Fibroblast of skin of back (primary cell): ENCODE measurements around the gene TADA1. TPM values are rescaled to one million over a fixed set of nuclear protein-coding genes. Genes with fewer than 3 reads are reported as not detected.

Experiments
- DNase-seq: peaks from one replicate; pipeline ENCODE4 v3.0.0-alpha.2; 2013
- polyA plus RNA-seq, 2 experiments: library from polyadenylated mRNA; unstranded; fragments of 120-200 nt; gene quantifications; one replicate each; pipeline ENCODE4 v1.2.1, GENCODE V29; 2013; ENCODE audit not compliant: insufficient read length in 2 of 2

TADA1 gene, protein sequence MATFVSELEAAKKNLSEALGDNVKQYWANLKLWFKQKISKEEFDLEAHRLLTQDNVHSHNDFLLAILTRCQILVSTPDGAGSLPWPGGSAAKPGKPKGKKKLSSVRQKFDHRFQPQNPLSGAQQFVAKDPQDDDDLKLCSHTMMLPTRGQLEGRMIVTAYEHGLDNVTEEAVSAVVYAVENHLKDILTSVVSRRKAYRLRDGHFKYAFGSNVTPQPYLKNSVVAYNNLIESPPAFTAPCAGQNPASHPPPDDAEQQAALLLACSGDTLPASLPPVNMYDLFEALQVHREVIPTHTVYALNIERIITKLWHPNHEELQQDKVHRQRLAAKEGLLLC
- 6.2 TPM for polyA plus RNA-seq (2013, experiment 1 of 2; ENCODE audit: insufficient read length)
- 5.9 TPM for polyA plus RNA-seq (2013, experiment 2 of 2; ENCODE audit: insufficient read length)

DNA sequence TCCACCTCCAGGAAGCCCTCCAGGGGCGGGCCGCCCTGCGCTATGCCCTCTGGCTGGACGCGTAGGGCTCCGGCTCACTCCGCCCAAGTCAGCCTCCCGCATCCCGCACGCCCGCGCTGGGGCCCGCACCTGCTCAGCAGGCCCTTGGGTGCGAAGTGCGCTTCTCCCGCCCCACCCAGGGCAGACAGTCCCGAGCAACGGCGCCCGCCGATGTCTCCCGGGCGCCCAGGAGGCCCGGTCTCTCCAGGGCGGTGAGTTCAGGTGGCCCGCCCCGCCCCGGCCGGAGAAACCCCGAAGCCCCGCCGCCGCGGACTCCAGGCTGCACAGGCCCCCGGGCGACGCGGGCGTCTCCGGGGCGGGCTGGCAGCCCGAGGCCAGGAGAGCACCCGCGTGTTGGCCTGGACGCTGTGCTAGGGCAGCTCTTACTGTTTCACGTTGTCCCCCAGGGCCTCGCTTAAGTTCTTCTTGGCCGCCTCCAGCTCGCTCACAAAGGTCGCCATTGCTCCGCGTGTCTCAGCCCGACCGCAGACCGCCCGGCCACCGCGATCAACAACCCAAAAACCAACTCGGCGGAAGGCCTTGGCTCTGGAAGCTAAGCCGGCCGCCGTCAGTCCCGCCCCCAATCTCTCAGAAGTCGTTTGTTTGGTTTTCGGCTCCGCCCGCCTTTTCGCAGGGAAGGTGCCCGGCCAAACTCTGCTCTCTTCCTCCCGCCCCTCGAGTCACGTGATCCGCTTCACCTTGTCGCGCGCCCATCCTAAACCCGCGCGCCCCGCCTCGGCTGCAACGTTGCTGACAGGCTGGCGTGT, at the start of gene TADA1:
Gene TADA1 (minus strand): TSS at position 531 of the 806 bp plus-strand sequence. CDS start 31 bp downstream, at position 500.
- DNase-seq, result peak; percentile 98

DNA sequence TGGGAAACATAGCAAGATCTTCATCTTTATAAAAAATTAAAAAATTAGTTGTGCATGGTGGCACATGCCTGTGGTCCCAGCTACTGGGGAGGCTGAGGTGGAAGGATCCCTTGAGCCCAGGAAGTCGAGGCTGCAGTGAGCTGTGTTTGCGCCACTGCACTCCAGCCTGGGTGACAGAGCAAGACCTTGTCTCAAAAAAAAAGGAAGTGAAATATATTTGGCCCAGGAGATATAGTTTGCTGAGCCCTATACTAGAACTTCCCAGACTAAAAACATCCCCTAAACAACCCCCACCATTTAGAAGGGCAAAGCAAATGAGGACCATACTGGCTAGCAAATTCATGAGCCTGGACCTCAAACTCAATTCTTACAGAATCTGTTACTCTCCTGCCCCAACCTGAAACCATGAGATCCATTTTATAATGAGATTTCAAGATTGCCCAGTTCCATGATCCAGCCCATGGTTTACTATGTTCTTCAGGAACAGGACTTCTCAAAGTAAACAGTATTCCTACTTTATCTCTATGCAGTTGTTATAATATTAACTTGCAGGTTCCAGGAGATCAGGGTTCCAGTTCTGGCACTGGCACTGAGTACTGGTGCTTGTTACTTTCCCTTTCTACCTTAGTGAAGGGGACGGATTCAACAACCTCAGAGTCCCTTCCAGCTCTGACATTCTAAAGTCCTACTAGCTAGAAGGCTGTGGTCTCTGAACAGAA, 48.9 kb upstream of the TADA1 start:
- DNase-seq, result no peak

DNA sequence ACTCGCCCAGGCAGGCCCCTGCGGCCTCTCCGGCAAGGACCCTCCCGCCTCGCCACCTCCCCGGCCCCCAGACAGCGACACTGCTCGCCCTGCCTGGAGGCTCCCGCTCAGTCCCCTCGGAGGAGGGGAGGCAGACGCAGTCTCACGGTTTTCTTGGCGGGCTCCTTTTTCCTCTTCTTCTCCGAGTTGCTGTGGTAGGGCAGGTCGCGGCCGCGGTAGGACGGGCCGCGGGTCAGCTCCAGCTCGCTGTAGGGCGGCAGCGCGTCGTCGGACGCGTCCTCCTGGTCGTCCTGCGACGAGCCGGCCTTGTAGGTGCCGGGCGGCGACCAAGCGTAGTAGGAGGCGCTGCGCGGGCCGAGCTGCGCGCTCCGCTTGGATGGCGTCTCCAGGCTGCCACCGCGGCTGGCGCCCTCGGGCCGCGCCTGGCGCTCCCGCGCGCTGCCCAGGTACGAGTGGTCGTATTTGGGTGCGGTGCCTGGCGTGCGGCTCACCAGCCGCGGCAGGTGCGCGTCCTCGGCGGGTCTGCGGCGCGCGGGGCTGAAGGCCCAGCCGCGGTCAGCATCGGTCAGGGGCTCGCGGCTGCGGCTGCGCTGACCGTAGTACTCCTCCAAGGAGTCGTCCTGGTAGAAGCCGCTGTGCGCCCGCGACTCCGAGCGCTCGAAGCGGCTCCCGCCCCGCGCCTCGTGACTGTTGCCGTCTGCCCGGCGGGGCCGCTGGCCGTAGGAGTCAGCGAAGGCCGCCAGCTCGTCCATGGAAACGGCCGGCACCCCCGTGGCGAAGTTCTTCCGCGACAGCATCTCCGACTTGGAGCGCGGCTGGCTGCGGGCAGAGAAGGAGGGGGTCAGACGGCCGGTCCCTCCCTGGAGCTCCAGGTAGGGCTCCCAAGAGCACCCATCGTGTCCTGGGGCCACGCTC, 44.8 kb upstream of the TADA1 start:
- no peak for DNase-seq

DNA sequence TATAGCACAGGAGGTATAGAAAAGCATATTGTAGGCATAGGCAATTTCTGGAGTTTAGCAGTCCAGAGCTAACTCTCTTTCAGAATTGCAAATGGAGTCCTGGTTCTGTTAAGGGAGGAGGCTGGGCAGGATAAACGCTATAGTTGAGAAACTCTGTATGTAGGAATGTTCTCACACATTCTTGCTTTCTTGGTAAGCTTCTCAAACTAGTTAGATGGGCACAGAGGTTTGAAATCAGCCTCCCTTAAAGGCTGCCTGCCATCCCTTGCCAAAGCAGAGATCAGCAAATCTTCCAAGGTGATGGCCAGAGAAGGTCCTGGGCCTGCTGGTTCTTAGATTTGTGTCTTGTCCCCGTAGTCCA, 42.9 kb upstream of the TADA1 start:
- no peak for DNase-seq

DNA sequence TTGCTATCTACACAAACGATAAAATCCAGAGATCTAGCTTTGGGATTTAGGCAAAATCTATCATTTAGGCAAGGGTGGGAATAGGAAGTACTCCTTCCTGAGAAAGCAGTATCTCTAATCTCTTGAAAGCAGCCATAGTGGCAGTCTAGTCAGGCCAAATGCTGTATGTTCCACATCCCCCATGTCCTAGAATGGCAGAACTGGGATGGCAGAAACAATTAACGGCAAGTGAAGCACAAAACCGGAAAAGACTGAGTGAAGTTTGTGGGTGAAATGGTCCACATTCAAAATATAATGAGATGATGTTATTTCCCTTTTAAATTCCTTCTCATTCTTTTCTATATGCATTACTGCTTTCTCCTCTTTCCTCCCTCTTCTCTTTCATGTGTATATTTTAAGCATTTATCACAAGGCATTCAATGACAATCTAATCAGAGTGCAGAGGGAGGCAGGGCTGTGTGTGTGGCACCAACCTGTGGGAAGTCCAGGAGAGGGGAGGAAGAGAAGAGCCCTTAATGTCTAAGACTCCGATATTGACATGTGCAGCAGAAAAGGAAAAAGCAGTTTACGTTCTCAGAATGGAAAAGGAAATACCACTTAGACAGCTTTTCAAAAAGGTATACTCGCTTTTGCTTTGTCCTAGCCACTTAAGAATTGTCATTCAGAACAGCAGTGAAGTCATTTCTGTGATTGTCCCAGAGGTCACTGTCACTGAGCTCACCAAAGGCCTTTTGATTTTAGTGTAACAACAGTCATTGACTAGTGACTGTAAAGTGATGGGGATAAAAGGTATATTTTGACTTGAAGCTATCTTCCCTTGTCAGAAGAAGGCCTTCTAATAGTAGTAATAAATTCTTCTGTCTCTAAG, 42.3 kb upstream of the TADA1 start:
- no peak for DNase-seq

DNA sequence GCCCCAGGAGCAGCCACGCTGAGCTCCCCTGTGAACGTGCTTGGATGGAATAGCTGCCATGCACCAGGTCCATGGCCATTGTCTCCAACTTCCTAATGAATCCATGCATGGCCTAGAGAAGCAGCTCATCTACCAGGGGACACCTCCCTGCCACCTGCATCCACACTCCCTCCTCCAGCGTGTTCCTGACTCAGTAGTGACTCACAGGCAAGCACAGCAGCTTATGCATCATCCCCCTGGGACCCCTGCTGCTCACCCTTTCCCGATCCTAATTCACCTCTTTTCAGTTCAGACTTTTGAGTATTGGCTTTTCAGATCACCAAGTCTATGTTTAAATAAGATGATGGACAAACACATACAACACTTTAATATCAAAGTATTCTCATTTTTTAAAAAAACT, 39.9 kb upstream of the TADA1 start:
- peak; percentile 46 for DNase-seq

DNA sequence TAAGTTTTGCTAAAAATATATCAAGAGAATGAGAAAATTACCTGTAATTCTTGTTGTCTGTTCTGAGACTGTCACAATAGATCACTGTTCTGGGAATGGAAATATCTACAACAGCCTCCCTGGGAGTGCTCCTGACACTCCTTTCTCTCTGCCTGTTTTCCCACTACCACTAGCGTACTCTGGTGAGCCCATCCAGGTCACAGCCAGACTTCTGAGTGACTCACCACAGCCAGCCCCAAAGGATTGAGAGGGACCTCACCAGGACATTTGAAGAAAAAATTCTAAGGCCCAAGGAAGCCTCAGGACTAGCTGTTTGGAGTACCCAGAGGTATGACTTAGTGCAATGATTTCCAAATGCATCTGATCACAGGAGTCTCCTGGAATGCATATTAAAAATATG, 39.0 kb upstream of the TADA1 start:
- DNase-seq, result no peak

DNA sequence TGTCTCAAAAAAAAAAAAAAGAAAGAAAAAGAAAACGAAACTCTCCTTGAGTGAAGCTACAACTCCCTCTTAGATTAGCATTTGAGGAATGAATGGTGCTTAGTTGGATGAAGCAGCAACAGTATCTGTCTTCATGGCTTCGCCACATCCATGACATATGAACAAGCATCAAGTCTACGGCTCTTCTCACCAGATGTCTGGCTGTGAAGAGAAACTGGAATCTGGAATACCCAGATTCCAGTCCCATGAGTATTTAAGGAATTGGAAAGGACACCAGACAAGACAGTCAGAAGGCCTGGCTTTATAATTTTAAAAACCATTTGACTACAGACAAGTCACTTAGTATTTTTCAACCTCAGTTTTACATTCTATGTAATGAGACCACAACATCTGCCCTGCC, 38.0 kb upstream of the TADA1 start:
- DNase-seq, result no peak

DNA sequence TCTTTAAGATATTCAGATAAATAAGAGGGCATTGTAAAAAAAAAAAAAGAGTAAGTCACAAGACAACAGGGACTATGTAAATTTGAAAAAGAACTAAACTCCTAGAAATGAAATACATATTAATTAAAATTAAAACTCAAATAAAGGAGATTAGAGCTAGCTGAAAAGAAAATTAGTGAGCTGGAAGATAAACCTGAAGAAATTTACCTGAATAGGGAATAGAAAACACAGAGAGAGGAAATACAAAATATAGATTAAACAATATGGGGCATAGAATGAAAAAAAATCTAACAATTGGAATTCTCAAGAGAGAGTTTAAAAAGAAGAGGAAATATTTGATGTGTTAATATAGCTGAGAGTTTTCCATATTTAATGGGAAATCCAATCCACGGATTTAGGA, 35.6 kb upstream of the TADA1 start:
- no peak for DNase-seq

DNA sequence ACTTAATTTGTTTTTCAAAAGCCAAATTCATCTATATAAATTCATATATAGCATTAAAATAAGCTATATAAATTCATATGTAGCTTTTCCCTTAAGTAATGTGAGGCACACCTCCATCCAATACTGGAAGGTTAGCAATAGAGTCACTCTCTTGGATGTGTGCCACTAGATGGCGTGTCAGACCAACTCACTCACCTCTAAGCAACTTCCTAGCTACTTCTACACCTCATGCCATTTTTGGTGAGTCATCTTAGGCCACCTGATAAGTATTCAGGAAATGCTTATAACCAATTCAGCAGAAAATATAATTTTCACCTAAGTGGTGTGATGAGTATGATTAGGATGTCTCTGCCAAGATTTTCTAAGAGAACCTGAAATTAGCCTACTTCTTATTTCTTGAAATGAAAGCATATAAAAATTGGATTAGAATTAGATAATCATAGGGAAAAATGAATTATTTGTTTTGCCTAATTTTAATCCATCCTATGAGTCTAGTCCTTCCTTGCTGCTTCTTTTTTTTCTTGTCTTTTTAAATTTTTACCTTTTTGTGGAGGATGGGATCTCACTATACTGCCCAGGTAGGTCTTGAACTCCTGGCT, 34.4 kb upstream of the TADA1 start:
- peak; percentile 70 for DNase-seq

DNA sequence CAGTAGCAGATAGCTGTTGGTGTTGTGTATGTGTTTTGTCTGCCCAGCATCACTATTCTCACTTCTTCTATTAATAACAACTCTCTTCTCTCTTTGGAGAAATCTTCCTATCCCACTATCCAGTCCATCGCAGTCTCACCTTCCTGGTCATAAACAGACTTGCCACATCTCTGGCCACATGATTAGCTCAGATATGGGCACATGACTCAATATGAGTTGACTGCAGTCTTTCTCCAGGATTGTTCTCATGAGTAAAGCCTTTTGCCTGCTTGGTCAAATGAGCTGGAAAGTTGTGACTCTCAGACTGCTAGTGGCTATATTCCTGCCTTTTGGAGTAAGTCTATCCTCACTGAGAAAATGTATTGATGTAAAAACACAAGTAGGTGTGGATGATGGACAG, 32.9 kb upstream of the TADA1 start:
- no peak for DNase-seq

DNA sequence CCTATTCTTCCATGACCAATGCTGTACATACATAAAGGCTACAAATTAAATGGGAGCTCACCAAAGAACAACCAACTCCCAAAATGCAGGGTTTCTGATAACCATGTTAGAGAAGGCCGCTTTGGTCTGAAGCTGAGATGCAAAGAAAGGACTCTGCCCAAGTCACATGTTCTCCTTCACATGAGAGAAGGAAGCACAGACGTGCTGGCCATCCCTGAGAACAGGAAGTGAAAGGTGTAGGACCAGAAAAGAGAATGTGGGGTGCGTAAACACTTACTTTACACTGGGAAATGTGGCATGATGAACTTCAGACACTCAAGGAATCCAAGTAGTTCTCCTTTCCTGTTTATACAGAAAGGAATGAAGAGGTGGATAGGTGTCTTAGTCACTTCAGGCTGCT, 31.7 kb upstream of the TADA1 start:
- no peak for DNase-seq

DNA sequence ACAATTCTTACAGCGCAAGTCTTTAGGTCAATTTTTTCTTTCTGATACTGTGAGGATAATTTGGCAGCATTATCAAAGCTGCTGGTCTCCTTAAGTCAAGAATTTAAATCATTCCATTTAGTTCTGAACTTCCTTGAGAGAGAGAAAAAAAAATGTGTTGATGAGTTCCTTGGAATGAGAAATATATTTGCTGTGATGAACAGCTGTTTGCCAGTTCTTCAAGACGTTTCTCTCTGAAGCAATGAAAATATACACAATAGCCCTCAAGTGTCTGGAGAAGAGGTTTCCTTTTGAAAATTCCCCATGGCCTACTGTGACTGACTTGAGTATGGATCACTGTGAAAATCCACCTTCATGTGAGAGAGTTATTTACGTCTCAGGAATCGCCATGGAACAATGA, 31.0 kb upstream of the TADA1 start:
- no peak for DNase-seq

DNA sequence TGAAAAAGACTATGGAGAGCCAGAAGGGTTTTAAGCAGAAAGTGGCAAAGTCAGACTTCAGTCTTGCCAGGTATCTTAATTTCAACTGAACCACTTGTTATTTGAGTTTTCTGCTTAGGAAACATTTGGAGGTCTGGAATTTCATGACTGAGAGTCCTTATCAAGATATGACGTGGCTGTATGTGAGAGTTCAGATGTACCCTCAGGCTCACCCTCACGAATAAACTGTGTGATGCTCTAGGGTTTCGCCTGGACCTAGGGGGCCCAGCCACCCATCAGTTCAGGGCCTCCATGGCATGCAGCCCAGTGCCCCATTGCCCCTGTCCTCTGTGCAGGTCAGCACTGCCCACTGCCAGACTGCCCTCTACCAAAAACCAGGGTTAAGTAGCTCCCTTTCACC, 30.6 kb upstream of the TADA1 start:
- DNase-seq, result no peak

DNA sequence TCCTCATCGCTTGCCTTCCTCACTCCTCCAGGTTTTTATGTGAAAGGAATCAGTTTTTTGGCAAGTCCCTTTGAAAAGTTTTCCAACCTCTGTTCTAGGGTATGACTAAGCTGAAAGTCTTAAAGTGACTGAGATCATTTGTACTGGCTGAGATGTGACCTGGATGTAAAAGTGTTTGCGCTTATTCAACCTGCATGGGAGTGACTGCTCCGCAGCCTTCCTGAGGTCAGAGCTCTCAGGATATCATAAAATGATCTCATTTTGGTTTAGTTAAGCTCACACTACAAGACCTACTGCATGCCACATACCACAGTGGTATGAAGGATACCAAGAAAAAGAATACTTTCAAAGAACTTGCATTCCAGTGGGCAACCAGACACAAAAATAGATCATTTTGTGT, 29.8 kb upstream of the TADA1 start:
- peak; percentile 68 for DNase-seq

DNA sequence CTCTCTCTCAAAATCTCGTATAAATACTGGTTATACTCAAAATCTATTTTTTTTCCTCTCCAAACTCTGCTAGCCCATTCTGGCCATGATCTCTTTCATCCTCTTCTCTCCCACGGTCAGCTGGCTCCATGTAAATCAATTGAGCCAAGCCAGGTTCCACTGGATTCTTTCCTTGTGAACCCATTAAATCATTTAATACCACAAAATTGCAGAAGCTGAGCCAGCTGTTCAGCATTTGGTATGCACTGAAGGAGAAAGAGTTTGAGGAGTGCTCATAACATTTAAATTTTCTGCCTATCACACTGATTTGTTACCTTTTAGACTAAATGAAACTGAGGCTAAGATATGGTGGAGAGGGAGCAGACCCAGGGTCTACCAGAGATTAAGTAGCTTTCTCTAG, 29.1 kb upstream of the TADA1 start:
- DNase-seq, result no peak

DNA sequence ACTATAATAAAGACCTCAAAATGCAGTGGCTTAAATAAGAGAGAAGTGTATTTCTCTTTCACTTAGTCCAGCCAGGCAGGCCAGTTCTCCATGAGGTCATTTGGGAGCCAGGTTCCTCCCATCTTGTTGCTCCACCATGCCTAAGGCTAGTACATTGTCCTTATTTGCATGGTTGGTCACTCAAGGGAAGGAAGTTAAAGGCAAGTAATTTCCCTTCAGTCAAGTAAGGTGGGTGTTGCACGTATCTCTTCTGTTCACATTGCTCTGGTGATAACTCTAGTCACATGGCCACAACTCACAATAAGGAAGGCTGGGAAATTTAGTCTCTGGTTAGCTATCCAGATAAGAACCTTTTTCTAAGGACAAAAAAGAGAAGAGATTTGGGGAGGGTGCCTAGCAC, 27.2 kb upstream of the TADA1 start:
- DNase-seq, result no peak

DNA sequence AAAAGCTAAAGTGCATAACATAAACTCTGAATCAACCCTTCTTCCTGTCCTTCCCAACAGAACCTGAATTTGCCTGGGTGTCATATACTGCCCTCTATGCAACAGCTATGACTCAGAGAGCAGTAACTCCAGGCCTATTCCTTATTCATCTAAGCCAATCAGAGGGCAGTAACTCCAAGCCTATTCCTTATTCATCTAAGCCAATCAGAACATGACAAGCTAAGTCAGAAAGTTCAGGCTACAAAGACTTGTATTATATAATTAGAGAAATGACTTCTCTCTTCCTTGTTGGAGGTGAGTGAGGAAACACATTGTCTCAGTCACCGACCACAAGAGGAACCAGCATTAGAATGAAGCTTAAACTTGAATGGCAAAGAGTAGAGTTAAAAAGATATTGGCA, 26.2 kb upstream of the TADA1 start:
- DNase-seq, result peak; percentile 41

DNA sequence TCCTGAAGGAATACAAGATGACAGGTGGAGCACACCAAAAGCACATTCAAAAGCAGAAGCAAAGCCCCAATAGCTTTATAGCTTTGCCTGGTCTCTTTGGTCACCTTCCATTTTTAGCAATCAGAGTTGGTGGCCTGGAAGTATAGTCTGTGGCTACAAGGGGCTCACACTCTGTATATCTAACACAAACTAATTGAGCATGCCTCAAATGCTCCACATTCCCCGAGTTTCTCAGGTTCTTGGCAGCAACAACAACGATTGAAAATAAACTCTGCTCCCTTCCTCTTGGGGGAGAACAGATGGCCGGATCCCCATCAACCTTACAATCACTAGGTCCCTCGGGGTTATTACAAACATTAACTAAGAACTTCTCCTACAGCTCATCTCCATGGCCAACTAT, 24.9 kb upstream of the TADA1 start:
- DNase-seq, result no peak

DNA sequence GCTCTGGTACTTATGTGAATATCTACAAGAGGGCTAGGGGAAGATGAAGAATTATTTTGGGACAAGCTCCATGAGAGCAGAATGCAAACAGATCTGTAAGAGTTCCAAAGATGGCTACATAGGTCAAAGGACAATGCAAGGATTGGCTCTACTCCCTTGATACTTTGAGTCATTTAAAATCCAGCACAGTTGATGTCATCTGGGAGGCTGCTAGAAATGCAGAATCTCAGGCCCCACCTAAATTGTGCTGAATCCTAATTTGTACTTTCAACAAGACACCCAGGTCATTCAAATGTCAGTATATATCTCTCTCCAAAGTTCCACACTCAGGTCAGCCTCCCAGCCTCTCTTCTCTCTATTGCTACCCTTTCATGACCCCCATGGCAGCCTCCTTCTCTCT, 23.7 kb upstream of the TADA1 start:
- DNase-seq, result no peak

DNA sequence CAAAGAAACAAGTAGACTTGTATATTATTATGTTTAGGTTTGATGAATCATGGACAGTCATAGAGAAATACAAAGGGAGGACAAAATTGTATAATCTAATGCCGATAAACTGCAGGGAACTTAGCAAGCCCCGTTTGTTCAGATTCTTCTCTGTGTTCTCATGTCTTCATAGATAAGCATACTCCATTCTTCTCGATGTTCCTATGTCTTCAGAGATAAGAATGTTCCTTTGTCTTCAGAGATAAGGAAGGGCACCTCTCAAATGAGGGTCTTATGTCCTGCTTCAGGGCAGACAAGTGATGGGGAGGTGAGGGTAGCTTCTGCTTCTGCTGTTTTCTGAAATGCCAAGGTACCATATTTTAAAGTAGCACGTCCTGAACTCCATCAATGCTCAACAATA, 19.7 kb upstream of the TADA1 start:
- no peak for DNase-seq
